ENCODE data around the gene FOXP4.

Gene FOXP4

GRCh38 chr6:41650120-41650519, 103.9 kb downstream of the FOXP4 start:
- DNase-seq: no peak

GRCh38 chr6:41651246-41651961, 105.2 kb downstream of the FOXP4 start:
- no peak for DNase-seq

Data from NCI-H82 (cell line).